GM19023 (cell line): ENCODE measurements around the gene MUCL3.
A peak's percentile ranks its signal among the peaks of the same experiment; 100 is the strongest.
"Not testable (repeated sequence)": the region's sequence is repeated elsewhere in the genome, so short reads cannot be mapped to it uniquely, and the experiment has no call there.

Source experiments
- ATAC-seq: cut with Tn5 transposase; IDR thresholded peaks from one replicate; pipeline ENCODE4 v1.9.1; 2021; ENCODE audit warnings: mild to moderate bottlenecking, moderate library complexity; ENCODE audit not compliant: unreplicated experiment

Gene MUCL3

DNA sequence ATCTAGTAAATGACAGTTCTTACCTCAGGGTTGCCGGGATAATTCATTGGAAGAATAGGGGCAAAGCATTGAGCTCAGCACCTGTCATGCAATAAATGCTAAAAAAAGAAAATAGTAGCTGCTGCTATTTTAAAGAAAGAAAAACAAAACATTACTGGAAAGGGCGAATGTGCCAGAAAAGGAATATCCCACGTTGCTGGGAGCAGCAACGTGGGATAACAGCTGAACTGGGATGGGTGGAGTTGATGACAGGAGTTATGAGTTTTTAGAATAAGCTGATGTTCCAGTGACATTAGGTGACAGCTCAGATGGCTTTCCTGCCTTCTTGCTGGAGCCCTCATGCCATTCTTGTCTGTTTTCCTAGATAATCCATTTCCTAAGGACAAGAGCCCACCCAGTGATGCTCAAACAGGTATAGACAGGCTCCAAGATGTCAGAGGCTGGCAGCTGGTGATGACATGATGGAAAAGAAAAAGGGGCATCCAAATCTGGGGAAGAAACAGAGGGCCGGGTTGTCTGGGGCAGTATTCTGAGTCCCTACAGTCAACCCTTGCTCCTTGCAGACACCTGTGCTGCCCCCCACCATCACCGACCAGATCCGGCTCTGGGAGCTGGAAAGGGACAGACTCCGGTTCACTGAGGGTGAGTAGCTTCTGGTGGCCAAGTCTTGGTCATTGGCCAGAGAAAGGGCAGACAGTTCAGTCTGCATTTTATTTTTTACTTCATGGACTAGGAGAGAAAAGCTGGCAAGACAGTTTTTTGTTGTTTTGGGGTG is 27.8 kb upstream of the MUCL3 start:
- no peak for ATAC-seq

DNA sequence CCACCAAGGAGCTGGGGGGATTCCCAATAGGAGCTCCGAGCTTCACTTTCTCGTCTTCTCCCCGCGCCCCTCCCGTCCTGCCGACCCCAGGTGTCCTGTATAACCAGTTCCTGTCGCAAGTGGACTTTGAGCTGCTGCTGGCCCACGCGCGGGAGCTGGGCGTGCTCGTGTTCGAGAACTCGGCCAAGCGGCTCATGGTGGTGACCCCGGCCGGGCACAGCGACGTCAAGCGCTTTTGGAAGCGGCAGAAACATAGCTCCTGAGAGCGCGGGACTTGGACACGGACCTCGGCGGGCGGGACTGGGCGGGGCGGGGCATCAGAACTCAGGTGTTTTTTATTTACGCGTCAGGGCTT is 27.1 kb upstream of the MUCL3 start:
- no peak for ATAC-seq

GRCh38 chr6:30914076-30914853 is 26.5 kb upstream of the MUCL3 start, which contains the start of gene VARS2:
TSS of gene VARS2 (plus strand) at chr6:30914238. CDS start at chr6:30914837, 599 bp downstream.
- ATAC-seq, result peak; percentile 85

DNA sequence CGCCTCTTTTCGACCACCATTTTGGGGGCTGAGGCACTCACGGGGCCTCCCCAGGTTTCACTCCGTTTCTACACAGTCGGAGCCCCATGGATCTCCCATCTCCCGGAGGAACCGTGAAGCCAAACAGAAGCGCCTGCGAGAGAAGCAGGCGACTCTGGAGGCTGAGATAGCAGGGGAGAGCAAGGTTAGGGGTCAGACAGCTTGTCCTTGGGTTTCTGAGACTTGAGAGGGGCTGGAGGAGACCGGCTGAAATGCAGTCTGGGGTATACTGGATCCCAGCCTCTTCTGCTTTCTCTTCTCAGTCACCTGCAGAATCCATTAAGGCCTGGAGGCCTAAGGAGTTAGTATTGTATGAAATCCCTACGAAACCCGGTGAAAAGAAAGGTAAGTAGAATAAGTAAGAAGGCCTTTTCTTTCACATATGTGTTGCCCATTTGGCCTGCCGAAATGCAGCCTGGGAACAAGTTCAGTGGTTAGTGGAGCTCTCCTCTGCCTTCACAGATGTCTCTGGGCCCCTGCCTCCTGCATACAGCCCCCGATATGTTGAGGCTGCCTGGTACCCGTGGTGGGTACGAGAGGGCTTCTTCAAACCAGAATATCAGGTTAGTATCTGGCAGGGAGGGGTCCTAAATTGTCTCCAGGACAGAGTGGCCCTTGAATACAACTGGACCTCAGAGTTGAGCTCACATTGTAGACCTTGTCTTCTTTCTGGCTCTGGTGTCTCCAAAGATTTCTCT is 25.8 kb upstream of the MUCL3 start:
- no peak for ATAC-seq

DNA sequence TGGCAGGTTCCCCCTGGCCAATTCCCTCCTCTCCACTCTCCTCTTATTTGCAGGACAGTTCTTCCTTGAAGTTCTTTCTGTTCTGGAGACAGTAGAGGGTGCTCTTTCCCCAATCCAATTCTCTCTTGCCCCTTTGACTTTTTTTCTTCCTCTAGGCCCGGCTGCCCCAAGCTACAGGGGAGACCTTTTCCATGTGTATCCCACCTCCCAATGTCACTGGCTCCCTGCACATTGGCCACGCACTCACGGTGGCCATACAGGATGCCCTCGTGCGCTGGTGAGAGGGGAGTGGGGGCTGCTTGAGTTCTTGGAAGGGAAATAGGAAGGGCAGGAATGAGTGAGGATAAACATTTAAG is 25.2 kb upstream of the MUCL3 start:
- ATAC-seq, result no peak

DNA sequence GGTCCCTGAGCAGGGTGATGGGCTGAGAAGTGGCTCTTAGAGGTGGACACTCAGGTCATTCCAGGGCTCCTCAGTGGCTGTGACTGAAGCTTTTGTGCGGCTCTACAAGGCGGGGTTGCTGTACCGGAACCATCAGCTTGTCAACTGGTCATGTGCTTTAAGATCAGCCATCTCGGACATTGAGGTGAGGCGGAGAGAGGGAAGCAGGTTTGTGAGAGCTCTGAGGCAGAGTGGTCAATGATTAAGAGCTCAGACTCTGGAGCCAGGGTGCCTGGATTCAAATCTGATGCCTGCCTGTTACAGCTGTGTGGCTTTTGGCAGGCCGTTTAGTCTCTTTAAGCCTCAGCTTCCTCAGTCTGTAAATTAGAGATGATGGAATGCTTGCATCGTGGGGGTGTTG is 23.7 kb upstream of the MUCL3 start:
- ATAC-seq, result no peak

GRCh38 chr6:30917487-30917886 is 23.3 kb upstream of the MUCL3 start:
- no peak for ATAC-seq

DNA sequence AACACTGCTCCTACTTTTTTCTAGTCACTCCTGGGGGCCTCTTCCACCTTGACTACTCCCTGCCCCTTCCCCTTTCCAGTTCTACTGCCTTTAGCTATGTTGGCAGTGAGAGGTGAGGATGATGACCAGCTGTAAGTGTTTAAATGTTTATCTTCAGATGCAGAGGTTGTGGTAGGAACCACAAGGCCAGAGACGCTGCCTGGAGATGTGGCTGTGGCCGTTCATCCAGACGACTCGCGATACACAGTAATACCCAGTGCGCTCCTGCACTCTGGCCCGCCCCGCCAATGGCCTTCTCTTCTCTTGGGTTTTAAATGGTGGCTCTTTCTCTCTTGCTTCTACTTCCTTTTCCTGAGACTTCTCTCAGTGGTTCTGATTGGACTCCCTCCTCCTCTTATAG is 22.1 kb upstream of the MUCL3 start:
- ATAC-seq, result no peak

DNA sequence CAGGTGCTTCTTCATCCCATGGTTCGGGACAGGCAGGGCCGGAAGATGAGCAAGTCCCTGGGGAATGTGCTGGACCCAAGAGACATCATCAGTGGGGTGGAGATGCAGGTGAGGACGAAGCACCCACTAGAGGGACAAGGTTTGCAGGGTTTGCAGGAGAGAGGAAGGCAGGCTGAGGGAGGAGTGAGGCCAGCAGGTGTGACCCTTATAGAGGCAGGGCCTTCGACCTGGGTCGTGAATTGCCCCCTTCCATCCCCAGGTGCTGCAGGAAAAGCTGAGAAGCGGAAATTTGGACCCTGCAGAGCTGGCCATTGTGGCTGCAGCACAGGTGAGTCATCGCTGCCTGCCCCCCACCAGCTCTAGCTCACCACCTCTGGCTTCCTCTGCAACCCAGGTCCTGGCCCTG is 18.3 kb upstream of the MUCL3 start:
- ATAC-seq, result no peak

- ATAC-seq, result not testable (repeated sequence)
These were observed 16.6 kb upstream of the MUCL3 start for GRCh38 chr6:30924040-30924627.

- ATAC-seq, result no peak
These were observed 14.1 kb upstream of the MUCL3 start for GRCh38 chr6:30926644-30927043.

DNA sequence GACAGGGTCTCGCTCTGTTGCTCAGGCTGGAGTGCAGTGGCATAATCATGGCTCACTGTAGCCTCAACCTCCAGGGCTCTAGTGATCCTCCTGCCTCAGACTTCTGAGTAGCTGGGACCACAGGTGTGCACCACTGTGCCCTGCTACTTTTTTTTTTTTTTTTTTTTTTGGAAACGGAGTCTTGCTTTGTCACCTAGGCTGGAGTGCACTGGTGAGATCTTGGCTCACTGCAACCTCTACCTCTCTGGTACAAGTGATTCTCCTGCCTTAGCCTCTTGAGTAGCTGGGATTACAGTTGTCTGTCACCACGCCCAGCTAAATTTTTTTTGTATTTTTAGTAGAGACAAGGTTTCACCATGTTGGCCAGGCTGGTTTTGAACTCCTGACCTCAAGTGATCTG is 13.7 kb upstream of the MUCL3 start:
- ATAC-seq, result not testable (repeated sequence)

DNA sequence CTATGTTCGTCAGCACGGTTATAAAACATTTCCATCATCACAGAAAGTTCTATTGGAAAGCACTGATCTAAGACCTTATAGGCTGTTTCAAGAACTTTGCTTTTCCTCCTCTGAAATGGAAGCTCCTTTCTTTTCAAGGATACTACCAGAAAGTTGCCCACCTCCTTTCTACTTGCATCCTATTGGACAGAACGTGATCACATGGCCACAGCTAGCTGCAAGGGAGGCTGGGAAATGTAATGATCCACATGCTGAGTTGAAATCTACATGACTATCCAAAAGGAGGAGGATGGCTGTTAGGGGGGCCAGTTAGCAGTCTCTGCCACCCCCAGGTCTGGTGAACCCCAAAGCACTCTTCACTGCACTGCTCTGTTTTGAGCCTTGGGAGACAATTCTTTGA is 12.1 kb upstream of the MUCL3 start:
- ATAC-seq, result no peak

DNA sequence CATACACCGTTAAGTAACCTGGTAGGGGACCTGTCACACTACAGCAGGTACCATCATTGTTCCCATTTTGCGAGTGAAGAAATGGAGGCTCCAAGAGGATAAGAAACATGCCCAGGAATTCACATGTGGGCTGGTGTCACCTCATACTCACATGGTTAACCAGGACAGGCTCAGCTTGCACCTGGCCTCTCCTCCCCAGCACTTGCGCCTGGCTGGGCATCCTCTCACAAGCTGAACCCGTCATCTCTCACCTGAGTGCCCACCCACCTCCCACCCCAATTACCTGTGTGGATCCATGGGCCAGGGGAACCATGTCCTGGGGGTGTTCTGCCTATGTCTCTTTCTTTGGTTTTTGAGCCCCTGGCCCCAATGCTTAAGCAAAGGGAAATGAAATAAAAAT is 10.3 kb upstream of the MUCL3 start:
- no peak for ATAC-seq

- ATAC-seq, result no peak
These were observed 9.5 kb upstream of the MUCL3 start for GRCh38 chr6:30931272-30931671.

- no peak for ATAC-seq
These were observed 8.7 kb upstream of the MUCL3 start, which contains the start of gene SFTA2 for GRCh38 chr6:30931969-30932645. TSS of gene SFTA2 (minus strand) at chr6:30932170. CDS start at chr6:30932096, 74 bp downstream.

DNA sequence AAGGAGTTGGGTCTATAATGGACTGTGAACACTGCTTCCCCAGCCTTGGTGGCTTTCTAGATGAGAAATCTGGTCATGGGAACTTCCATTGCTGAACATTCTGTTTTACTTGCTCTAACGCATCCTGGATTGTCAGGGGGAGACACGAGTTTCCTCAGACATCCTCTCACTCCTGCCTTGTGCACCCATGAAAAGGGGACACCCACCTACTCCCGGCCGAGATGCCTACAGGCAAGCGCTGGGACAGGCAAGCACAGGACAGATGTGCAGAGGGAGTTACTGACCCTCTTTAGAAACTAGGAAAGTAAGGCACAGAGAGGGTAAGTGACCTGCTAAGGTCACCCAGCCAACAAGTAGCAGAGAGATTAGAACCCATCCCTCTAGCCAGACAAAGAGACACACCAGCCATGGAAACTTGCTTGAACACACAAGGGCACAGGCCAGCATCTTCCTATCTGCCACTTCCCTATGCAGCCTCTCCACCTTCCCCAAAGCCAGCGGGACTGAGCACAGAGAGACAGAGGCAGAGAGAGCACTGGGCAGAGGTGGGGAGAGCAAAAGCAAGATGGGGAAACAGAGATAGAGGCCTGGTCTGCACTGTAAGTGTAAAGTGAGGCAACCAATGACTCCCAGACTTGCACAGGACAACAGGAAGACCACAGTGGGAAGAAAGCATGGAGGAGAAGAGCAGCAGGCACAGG is 8.0 kb upstream of the MUCL3 start:
- no peak for ATAC-seq

DNA sequence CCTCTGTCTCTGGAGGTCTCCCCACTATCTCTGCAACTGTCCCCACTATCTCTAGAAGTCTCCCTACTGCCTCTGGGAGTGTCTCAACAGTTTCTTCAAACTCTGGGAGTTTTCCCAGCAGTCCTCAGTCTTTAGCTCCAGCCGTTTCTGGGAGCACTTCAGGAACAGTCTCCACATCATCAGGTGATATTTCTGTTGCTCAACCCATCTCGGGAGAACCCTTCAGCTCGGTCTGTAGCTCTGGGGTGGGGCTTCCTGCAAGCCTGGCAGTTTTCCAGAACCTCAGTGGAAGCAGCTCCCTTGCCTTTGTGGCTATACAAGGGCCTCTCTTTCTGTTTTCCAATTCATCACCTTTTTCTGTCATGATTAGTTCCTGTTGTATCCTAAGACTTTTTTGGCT is 5.8 kb upstream of the MUCL3 start:
- ATAC-seq, result no peak

DNA sequence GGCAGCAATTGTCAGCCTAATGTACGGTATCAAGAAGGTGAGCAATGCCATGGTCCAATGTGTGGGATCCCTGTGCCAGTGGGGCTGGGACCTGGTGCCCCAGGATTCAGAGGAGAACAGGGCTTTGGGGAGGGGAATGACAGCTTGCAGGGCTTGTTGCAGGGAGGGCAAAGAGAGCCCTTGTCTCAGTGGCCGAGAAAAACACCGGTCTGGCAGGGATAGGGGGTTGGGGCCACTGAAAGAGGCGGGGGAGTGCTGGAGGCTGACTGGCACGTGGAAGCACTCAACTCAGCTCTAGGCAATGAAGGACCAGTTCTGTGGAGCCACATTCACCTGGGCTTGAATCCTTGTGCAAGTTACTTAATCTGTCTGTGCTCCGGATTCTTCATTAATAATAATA is 3.5 kb upstream of the MUCL3 start:
- ATAC-seq, result no peak

GRCh38 chr6:30938730-30939129 is 2.0 kb upstream of the MUCL3 start:
- no peak for ATAC-seq
